Suppressor macrophage (primary cell): ENCODE results near the gene EHD1.
A peak's percentile ranks its signal among the peaks of the same experiment; 100 is the strongest.

Source experiments
- DNase-seq, 4 experiments: peaks; one replicate each; pipeline ENCODE4 v3.0.0-alpha.2; 2020 to 2022

The EHD1 gene

DNA sequence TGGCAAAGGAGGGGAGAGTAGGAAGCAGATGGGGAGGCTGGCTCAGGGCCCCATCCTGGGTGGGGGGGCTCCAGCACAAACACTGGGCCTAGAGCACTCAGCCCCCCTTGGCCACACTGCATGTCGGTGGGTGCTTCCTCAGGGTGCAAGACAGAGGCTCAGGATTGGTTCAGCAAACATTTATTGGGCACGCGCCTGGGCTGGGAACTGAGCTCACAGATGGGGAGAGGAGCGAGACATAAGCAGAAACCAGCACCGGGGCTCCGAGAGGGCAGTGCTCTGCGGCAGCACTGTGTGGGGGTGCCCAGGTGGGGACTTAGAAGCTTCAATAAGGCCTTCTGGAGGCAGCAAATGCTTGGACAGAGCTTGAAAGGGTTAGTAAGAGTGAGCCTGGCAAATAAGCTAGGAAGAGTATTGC lies 12.1 kb upstream of the EHD1 start:
- no peak for DNase-seq

DNA sequence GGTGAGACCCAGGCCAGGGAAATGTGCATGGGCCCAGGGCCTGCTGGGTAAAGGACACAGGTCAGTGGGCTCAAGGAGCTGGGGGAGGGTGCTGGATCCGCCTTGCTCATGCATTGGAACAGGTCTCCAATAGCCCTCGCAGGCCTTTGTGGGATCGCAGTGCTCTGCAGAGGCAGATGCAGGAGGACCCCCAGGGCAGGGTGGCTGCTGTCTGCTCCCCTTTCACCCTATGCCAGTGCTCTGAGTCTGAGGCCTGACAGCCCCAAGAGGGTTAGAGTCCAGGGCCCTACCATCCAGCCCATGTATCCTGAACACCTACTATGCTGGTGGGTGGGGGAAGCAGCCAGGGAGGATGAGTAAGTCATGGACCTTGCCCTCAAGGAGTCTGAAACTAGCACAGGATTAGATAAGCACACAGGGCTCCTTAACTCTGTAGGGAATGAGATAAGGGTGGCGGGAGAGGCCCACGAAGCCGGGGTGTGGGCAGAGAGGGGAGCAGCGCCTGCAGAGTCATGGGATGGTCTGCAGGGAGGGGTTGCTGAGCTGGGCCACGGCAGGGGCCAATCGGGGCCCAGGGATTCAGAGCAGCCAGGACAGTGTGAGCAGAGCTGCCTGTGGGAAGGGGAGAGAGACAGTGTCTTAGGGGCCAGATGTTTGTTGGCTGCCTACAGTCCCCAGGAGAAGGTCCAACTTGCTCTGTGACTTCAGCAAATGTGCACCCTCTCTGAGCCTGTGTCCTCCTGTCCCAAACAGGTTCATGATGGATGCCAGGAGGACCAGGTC lies 10.5 kb upstream of the EHD1 start:
- DNase-seq: no peak

DNA sequence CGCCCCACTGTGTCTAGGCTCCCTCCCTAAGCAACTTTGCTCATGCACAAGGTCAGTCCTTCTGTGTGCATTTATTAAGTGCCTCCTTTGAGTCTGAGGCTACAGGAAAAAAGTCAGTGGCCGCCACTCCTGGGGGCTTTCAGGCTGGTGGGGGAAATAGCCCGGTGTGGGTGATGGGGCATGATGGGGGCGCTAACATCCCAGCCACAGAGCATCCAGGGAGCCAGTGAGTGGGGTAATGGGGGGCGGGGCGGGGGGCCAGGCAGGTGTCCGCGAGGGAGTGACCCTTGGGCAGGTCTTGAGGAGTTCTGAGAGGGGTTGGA lies 9.9 kb upstream of the EHD1 start:
- DNase-seq: no peak

DNA sequence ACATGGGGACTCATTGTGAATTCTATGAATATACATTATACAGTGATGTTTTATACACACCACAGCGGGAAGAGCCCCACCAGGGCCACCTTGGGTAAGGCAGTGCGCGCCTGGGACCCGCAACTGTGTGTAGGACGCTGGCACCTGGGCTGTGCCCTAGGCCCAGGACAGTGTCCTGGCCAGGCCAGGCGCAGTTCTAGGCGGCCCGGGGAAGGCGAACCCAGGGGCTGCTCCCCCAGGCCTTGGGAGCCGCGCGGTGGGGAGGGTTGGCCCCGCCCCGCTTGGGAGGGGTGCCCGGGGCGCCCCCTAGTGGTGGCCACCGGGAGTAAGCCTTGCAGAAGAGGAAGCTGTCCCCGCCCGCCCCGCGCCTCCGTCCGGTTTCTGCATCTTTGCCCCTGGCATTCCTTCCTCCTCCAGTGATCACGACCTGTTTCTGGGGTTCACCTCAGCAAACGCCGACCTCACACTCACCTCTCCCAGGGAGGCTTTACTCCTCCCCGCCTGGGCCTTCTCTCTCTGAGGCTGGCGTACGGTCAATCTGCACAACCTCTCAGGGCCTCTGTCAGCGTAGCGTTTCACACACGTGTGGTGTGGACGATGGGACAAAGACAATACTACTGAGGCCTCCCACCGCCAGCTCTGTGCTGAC lies 9.5 kb upstream of the EHD1 start:
- DNase-seq: peak; percentile 84 to 95 (median 90)

DNA sequence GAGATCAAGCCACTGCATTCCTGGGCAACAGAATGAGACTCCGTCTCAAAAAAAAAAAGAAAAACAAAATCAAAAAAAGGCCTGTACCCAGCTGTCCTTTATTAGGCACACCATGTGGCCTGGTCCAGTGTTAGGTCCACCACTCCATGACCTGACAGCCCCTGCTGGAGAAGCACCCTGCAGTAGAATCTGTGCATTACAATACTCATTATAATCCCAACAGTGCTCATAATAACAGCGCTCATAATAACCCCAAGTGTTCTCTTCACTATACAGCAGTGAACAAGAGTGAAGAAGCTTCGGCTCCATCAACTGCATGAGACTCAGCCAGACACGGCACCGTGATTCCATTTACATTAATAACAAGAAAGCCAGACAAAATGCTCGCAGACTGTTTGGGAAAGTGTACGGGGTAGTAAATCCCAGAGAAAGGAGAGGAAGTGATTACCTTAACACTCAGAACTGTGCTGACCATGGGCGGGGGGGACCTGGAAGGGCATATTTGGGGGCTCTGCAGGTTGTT lies 8.9 kb upstream of the EHD1 start:
- DNase-seq: no peak

DNA sequence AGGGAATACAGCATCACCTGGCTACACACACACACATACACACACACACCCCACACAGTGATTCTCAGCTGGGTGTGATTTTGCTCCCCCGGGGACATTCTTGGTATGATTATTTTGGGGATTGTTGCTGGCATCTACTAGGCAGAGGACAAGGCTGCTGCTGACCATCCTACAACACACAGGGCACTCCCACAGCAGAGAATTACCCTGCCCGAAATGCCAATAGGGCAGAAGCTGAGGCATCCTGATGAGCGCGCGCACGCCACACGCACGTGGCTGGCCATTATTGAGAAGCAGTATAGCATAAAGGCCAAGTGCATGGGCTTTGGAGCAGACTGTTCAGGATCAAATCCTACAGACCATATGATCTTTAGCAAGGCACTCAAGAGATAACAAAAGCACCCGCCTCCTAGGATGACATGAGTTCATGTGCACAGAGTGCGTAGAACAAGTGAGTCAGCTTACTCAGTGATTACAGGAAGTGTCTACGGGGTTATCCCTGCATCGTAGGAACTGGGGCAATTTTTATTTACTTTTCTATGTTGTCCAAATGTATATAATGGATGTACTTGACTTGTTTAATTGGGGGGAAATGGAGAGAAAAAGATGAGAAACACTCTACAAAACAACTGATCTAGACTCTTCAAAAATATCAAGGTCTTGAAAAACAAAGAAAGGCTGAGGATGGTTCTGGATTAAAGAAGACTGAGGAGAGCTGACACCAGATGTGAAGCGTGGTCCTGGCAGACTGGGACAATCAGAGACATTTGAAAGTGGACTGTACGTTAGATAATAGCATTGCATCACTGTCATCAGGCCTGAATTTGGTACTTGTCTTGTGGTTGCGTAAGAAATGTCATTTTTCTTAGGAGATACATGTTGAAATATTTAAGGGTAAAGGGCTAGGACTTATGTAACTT lies 7.2 kb upstream of the EHD1 start:
- peak; percentile 83 to 95 (median 89) for DNase-seq

DNA sequence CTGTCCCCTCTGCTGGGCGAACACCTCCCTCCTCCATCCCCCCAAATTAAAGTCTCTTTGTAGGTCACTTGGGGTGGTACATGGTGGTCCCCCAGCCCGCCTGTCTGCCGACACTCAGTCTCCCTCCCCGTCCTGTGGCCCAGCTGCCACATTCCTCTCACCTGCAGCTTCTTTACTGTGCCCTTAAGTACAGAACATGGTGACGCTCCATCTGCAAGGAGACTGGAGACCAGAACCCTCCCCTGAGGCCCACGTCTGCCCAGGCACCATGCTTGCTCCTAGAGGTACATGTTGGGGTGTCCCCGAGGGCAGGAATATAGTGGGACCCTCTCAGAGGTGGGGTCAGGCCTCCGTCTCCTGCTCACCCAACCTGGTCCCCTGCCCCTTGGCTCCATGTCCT lies 5.6 kb upstream of the EHD1 start:
- no peak for DNase-seq

DNA sequence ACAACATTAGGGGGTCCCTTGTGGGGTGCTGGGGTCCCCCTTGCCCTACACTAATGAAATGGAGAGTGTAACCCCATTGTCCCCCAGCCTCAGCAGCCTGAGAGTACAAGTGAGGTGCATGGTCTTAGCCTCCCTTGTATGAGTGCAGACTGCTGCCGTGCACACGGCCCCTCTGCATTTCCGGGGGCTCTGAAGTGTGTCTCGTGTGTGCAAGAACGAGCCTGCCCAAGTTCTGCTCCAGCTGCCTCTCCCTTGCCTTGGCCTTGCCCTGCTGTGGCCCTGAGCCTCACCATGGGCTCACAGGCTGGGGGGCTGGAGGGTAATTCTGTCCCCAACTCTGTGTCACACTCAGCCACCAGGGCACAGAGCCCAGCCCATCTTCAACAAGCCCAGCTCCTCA lies 5.2 kb upstream of the EHD1 start:
- no peak for DNase-seq

DNA sequence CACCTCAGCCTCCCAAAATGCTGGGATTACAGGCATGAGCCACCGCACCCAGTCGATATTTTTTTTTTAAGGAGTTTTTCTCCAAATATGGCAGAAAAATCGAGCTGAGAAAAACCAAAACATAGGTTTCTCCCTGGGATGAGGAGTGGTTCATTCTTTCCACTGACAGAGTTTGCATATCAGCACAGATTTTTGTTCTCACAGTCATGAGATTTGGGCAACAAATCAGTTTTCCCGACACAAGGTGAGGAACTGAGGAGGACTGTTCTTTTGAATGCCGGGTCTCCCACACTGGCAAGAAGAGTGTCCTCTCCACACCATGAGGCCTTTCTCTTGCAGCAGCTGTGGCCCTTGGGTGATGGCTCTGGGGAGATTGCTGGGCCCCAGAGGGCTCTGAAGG lies 3.8 kb upstream of the EHD1 start:
- DNase-seq: no peak

DNA sequence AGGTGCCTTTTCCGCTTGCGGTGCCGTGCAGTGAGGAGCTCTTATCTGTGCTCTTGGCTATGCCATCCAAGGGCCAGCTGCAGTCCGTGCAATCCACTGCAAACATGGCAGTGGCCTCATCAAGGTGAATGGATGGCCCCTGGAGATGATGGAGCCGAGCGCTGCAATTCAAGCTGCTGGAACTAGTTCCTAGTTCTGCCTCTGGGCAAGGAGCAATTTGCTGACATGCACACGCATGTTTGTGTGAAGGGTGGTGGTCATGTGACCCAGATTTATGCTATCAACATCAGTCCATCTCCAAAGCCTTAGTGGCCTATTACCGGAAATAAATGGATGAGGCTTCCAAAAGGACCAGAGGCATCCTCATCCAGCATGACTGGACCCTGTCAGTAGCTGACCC lies 3.1 kb upstream of the EHD1 start:
- DNase-seq: peak in 3 of 4 experiments; percentile 44 to 54 (median 51)

DNA sequence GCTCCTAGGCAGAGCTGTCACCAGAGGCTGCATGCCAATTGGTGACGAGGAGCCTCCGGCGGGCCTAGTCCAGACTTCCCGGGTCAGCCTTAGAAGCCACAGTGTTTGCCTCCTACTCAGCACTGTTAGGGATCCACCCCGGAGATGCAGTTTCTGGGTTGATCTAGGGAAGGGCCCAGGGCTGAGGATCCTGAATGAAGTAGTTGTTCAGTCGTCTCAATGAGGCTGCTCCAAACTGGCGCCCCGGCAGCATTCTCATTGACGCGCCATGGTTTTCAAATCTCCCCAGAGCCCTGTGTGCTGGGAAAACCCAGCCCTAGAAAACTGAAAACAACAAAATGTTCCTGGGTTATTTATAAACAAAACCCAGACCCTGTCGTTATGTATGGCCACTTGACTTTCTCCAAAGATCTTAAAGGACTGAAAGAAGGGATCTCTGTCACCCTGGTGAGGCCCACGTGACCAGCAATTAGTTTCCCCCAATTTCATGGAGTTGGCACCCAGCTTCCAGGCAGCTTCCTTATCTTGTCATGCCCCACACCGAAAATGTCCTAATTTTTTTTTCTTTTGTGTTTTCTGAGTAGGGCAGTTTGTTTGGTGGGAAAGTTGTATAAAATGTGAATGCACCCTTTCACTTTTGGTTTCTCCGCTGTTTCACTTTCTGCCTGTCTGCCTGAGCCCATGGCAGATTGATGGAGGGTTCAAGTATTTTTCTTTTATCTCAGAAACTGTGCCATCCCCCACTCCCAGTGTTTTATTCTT lies 2.0 kb upstream of the EHD1 start:
- peak in 2 of 4 experiments; percentile 29 to 35 for DNase-seq

DNA sequence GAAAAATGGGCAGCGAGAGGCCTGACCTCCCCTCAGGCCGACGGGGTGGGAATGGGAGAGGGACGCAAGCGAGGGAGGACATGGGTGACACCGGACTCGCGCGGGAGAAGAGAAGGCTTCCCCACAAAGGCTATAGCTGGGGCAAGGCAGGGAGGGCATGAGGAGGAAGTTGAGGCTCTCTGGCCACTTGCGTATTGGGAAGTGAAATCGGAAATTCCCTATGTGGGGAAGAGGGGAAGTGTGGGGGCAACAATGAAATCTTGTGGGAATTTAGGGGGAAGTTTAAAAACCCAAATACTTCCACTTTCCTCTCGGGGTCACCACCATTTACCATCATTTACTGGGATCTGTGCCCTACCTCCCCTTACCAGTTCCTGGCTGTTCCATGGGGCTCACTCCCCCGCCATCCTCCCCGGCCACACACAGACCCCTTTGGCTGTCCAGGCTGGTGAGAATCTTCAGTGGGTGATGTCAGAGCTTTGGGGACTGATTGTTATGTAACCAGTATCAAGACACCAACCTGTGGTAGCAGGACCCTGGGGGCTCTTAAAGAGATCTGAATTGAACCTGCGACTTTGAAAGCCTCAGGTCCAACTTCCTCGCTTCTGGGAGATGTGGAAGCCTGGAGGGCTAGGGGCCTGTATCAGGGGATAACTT lies 951 bp upstream of the EHD1 start:
- peak; percentile 83 to 95 (median 92) for DNase-seq

DNA sequence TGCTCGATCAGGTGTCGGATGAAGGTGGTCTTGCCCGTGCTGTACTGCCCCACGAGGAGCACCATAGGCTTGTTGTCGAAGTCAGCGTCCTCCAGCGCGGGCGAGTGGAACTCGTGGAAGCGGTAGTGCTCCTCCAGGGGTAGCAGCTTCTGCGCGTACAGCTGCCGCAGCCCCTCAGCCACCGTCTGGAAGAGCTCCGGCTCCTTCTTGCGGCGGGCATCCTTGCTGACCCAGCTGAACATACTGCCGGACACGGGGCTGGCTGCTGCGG lies 263 bp downstream of the EHD1 start:
- DNase-seq: no peak

DNA sequence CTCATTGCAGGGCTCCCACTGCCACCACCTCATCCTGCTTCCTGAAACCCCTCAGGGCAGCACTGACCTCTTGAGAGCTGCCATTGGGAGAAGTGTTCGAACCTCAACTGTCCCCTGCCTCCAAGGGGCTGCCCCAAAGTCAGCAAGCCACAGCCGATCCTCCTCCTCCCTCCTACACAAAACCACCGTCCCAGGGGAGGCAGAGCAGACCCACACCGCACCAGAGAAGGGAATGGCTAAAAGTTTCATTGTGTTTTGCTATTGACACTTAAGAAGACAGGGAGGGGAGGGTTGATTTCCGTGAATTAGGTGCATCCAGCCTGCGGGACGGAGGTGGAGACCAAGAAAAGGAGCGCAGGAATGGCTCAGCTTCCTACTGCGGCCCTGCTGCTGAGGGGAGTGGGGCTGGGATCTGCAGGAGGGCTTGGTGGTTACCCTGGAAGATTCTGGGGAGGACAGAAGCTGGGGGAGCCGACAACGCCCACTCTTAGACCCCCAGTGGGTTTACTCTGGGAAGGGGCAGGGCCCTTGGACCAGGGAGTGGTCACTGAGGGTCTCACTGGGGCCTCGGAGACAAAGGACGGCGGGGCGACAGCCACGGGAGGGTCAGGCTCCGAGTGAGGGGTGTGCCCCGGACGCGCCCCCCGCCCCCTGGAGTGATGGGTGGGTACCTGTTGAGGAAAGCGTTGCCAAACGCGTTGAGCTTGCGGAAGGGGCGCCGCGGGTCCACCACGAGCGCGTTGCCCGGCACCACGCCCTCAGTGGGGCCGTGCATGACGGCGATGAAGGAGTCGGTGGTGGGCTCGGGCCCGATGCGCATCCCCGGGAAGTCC lies 815 bp downstream of the EHD1 start:
- DNase-seq: peak in 3 of 4 experiments; percentile 48 to 61 (median 49)

DNA sequence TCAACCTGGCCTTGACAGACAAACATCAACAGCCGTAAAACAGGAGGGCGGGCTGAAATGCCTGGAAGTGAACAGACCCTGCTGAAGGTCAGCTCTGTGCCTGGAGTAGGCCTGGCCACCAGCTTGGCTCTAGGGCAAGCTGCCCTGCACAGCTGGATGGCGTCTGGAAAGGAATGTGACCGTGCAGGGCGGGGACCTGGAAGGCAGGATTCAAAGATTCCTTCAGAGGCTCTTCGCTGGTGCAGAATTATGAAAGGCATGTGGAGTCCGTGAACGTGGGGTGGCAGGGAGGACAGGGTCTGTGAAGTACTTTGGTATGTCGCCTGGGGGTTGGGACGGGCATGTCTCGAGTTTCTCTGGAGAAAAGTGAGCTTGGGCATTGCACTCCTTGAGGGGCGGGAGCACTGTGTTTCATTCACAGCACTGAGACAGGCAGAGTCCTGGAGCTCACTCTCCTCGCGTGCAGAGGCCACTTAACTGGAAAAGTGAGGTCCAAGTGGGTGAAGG lies 1.5 kb downstream of the EHD1 start:
- no peak for DNase-seq

DNA sequence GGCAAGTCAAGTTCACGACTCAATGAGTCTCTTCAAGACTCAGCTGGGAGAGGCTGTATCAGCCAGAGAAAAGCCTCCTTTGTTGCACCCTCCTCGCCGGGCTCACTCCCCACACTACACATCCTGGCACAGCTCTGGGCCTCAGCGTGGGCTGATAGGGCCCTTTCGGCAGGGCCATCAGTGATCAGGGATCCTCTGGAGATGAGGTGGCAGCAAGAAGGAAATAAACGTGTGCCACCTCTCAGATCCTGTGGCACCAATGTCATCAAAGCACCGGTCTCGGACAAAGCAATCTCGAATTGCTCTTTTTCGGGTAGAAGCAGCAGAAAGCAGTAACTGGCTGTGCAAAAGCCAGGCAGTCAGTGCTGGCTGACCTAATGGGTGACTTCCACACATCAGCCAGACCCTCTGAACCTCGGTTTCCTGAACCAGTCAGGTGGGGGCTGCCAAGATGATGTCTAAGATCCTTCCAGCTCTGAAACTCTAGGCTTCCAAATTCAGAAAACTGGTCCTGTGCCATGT lies 2.1 kb downstream of the EHD1 start:
- DNase-seq: no peak

DNA sequence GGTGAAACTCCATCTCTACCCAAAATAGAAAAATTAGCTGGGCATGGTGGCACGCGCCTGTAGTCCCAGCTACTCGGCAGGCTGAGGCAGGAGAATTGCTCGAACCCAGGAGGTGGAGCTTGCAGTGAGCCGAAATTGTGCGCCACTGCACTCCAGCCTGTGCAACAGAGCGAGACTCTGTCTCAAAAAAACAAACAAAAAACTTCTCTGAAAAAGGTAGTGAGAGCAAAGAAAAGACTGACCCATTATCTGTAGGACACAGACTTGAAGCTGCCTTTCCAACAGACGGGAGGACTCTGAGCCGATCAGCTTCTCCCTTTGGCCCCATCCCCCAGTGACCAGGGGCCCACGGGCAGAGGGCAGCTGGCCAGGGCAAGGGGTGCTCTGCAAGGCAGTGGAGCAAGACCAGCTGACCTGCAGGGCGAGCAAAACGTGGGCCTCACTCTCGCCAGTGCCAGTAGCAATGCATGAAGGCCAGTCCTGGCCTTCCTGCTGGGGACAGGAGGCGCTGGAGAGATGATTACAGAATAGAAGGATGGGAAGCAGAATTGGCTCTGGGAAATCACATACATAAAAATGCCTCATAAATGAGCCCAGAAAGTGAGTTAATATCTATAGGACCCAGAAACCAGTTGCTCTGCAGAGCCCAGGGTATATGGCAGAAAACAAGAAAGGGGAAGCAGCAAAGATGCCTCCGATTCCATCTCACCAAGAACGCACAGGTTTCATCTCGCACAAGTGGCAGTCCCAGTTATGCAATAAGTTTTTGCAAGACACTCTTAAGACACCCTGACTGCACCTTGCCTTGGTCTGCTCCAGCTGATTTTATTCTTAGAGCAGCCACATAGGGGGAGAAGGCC lies 2.8 kb downstream of the EHD1 start:
- DNase-seq: peak in 2 of 4 experiments; percentile 35 to 36

DNA sequence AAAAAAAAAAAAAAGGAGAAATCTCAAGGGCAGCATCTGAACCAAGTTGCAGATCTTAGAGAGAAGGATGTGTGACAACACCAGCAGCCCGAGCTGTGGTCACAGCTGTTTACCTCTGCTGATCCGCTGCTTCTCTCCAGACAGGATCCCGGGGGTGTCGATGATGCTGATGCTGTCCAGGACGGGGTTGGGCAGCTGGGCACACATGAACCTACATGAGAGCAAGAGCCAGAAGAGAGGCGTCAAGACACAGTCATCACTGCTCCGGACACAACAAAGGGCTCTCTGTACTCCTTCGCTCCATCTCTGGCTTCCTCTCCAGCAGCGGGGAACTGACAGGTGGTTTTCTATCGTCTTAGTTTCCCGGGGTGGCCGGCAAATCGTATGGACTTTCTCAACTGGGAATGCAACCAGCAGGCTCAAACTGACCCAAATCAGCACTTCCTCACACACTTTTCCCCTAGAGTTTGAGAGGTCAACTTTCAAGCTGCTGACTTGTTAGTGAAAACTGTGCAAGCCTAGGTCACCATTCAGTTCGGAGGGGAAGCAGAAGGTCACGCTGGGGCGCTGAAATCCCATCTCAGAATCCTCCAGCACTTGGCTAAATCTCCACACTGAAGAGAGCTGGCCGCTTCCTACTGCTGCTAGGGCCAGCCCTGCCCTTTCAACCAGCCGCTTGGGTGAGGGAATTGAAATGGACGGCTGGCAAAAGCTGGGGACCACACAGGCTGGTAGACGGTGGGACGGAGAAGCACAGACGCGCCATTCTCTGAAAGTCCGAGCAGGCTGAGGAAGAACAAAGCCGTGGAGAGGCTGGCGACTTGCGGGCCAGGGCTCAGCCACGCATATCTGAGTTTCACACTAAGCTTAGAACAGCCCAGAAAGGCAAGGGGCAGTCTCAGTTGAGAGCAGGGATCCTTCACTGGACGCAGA lies 3.8 kb downstream of the EHD1 start:
- DNase-seq: peak; percentile 42 to 71 (median 54)
